GM12878 (cell line): ENCODE measurements around the gene DLGAP3. TPM values are rescaled to one million over a fixed set of nuclear protein-coding genes. Genes with fewer than 3 reads are reported as not detected.

ENCODE experiments used
- ATAC-seq: fragments of 200-7000 bp; cut with Tn5 transposase; 3 replicates; pipeline ENCODE4 v1.9.1; 2020; ENCODE audit warnings: mild to moderate bottlenecking, moderate library complexity
- BruUV-seq: library from RNA; stranded (reverse); fragments of 400-500 nt; replicated peaks from 2 replicates; lab custom pipeline; 2021; lab: Mats Ljungman, UMichigan
- CTCF ChIA-PET: fragments of 300-600 bp; sonication (Branson Sonifier 250); formaldehyde crosslinking; extraction: SDS; loops from one replicate; lab custom pipeline; 2021; ENCODE audit warnings: inconsistent platforms; lab: Yijun Ruan, JAX
- POLR2A ChIA-PET: fragments of 350-600 bp; formaldehyde crosslinking; extraction: SDS; loops from one replicate; lab custom pipeline; 2021; ENCODE audit warnings: inconsistent platforms; lab: Charles Lee
- RAD21 ChIA-PET: fragments of 300-600 bp; sonication (Branson Sonifier 250); formaldehyde crosslinking; loops from one replicate; lab custom pipeline; 2023; ENCODE audit warnings: antibody characterized with exemption; ENCODE audit not compliant: unreplicated experiment; lab: Charles Lee
- SMC1A ChIA-PET: fragments of 300-600 bp; sonication (Branson Sonifier 250); formaldehyde crosslinking; loops from one replicate; lab custom pipeline; 2023; ENCODE audit not compliant: unreplicated experiment, uncharacterized antibody; lab: Charles Lee
- DNase-seq: peaks from one replicate; pipeline ENCODE4 v3.0.0-alpha.2; 2011; ENCODE audit warnings: low read depth, low spot score
- FAIRE-seq: peaks from 3 replicates; lab custom pipeline; 2011; peaks lifted over from hg19 to GRCh38; lab: Jason Lieb, UNC
- H2AFZ ChIP-seq: 2 replicates; pipeline ENCODE4 v1.6.0; 2011; ENCODE audit warnings: low read depth, low read length, control low read depth; ENCODE audit not compliant: control insufficient read depth
- H3K27ac ChIP-seq: 2 replicates; pipeline ENCODE4 v1.5.1; 2011; ENCODE audit warnings: control low read depth; ENCODE audit not compliant: control insufficient read depth, insufficient read depth
- H3K27me3 ChIP-seq, 2 experiments: replicated peaks in 1 of 2; 2 replicates each; pipeline versions ENCODE4 v1.6.0 to v1.6.1; 2011; ENCODE audit warnings: low read length in 1 of 2; ENCODE audit not compliant: control insufficient read depth in 2 of 2, insufficient read depth in 2 of 2
- H3K36me3 ChIP-seq, 2 experiments: 2 replicates each; pipeline ENCODE4 v1.5.1; 2011; ENCODE audit warnings: low read length in 1 of 2; ENCODE audit not compliant: control insufficient read depth in 2 of 2, insufficient read depth in 2 of 2
- H3K4me1 ChIP-seq: 2 replicates; pipeline ENCODE4 v1.6.1; 2011; ENCODE audit warnings: mild to moderate bottlenecking, low read length, moderate library complexity, mixed read lengths; ENCODE audit not compliant: control insufficient read depth, insufficient read depth
- H3K4me2 ChIP-seq: 2 replicates; pipeline ENCODE4 v1.6.0; 2011; ENCODE audit warnings: control low read depth; ENCODE audit not compliant: control insufficient read depth, insufficient read depth
- H3K4me3 ChIP-seq: fragments of 200-600 bp; sonication (generic); 2 replicates; pipeline ENCODE4 v1.5.1; 2016
- H3K79me2 ChIP-seq: 2 replicates; pipeline ENCODE4 v1.6.0; 2011; ENCODE audit warnings: low read length; ENCODE audit not compliant: control insufficient read depth, insufficient read depth
- H3K9ac ChIP-seq: 2 replicates; pipeline ENCODE4 v1.8.0; 2011; ENCODE audit warnings: low read length, control low read depth, mixed read lengths; ENCODE audit not compliant: control insufficient read depth, insufficient read depth
- H3K9me3 ChIP-seq: replicated peaks from 3 replicates; pipeline ENCODE4 v1.5.1; 2011; ENCODE audit warnings: mild to moderate bottlenecking, low read length; ENCODE audit not compliant: control insufficient read depth, insufficient read depth
- H4K20me1 ChIP-seq: 2 replicates; pipeline ENCODE4 v1.6.0; 2011; ENCODE audit not compliant: control insufficient read depth, insufficient read depth
- BHLHE40 ChIP-seq, 2 experiments: fragments of 450-650 bp in 1 of 2; IDR thresholded peaks; 2 replicates each; pipeline ENCODE4 v1.6.1; 2011 to 2017; ENCODE audit warnings: low read depth in 2 of 2, borderline replicate concordance in 1 of 2, improper control_type of control experiment in 1 of 2, low read length in 1 of 2, mild to moderate bottlenecking in 1 of 2
- CREB1 ChIP-seq: IDR thresholded peaks from 2 replicates; pipeline ENCODE4 v1.6.1; 2012; ENCODE audit warnings: low read depth, mild to moderate bottlenecking, inconsistent platforms
- EP300 ChIP-seq, 2 experiments: fragments of 150-350 bp in 1 of 2; IDR thresholded peaks; 2 replicates each; pipeline ENCODE4 v1.6.1; 2011 to 2012; ENCODE audit warnings: low read depth in 2 of 2, low read length in 2 of 2, borderline replicate concordance in 1 of 2, improper control_type of control experiment in 1 of 2, inconsistent platforms in 1 of 2; ENCODE audit not compliant: control insufficient read depth in 1 of 2
- NBN ChIP-seq: fragments of 450-650 bp; IDR thresholded peaks from 2 replicates; pipeline ENCODE4 v1.6.1; 2016
- NFYA ChIP-seq: IDR thresholded peaks from 2 replicates; pipeline ENCODE4 v1.6.1; 2011; ENCODE audit warnings: low read depth, mild to moderate bottlenecking, low read length, improper control_type of control experiment, borderline replicate concordance
- SMAD5 ChIP-seq: IDR thresholded peaks from 2 replicates; pipeline ENCODE4 v1.6.1; 2016; ENCODE audit warnings: antibody characterized with exemption, low read depth
- SUZ12 ChIP-seq: fragments of 200-600 bp; sonication (generic); IDR thresholded peaks from one replicate; pipeline ENCODE4 v1.6.1; 2018; ENCODE audit warnings: antibody characterized with exemption, mild to moderate bottlenecking; ENCODE audit not compliant: unreplicated experiment
- TAF1 ChIP-seq: IDR thresholded peaks from 2 replicates; pipeline ENCODE4 v1.6.1; 2011; ENCODE audit warnings: mild to moderate bottlenecking, low read depth, low read length, borderline replicate concordance
- TCF3 ChIP-seq: IDR thresholded peaks from 2 replicates; pipeline ENCODE4 v1.6.1; 2012; ENCODE audit warnings: low read depth, mild to moderate bottlenecking, low read length, borderline replicate concordance; ENCODE audit not compliant: insufficient read depth
- YY1 ChIP-seq: IDR thresholded peaks from 2 replicates; pipeline ENCODE4 v1.6.1; 2011; ENCODE audit warnings: low read depth, mild to moderate bottlenecking, low read length
- ZBED1 ChIP-seq: IDR thresholded peaks from 2 replicates; pipeline ENCODE4 v1.6.1; 2016; ENCODE audit warnings: borderline replicate concordance
- ZNF274 ChIP-seq: IDR thresholded peaks from one replicate; pipeline ENCODE4 v1.8.0; 2011; ENCODE audit not compliant: insufficient read length, insufficient read depth
- ZNF622 ChIP-seq: fragments of 450-650 bp; IDR thresholded peaks from 2 replicates; pipeline ENCODE4 v1.6.1; 2017; ENCODE audit warnings: mild to moderate bottlenecking, inconsistent platforms
- ZZZ3 ChIP-seq: IDR thresholded peaks from 2 replicates; pipeline ENCODE4 v1.6.1; 2011; ENCODE audit warnings: low read depth; ENCODE audit not compliant: control insufficient read depth, insufficient read length
- WGBS: methylation state at CpG from one replicate; pipeline ENCODE4 v1.1.6; 2016; ENCODE audit warnings: low lambda C conversion rate; ENCODE audit not compliant: insufficient replicate concordance, insufficient coverage; ENCODE audit errors: missing lambda C conversion rate; 5-methylcytosine and 5-hydroxymethylcytosine counted together
- in situ Hi-C: fragments of 300-500 bp; cut with MboI; formaldehyde crosslinking; loops from 9 replicates; pipeline ENCODE4 v1.14.3; 2018; ENCODE audit warnings: mixed read lengths
- intact Hi-C: fragments of 100-400 bp; cut with micrococcal nuclease; formaldehyde crosslinking; loops from one replicate; pipeline ENCODE4 v1.14.2; 2022; ENCODE audit not compliant: unreplicated experiment
- polyA plus RNA-seq, 11 experiments: library from polyadenylated mRNA; depleted of rRNA in 4 of 11; unstranded in 6 of 11; stranded (reverse) in 5 of 11; fragments of >200 nt; fragmentation: Nextera tagmentation in 4 of 11; fragmentation: Illumina TruSeq in 1 of 11; extraction: Ambion mirVana in 4 of 11; extraction: Trizol in 1 of 11; gene quantifications; 1 replicate in 1 of 11; 2 replicates in 10 of 11; pipeline versions ENCODE4 v1.2.1 to v1.2.3, GENCODE V29; 2011 to 2016; ENCODE audit warnings: inconsistent platforms in 2 of 11, missing spikeins in 2 of 11, low read depth in 1 of 11
- total RNA-seq, 4 experiments: library from RNA; depleted of rRNA in 3 of 4; stranded (reverse); fragments of >200 nt in 3 of 4; fragmentation: Illumina TruSeq in 1 of 4; extraction: Trizol in 1 of 4; gene quantifications; 2 replicates each; pipeline versions ENCODE4 v1.2.1 to v1.2.3, GENCODE V29; 2013 to 2021
- TF ChIP-seq, protein P1 (sequence below): IDR thresholded peaks from 2 replicates; pipeline ENCODE4 v1.6.1; 2011; ENCODE audit warnings: low read depth, low read length, improper control_type of control experiment, borderline replicate concordance
- TF ChIP-seq, protein P2 (sequence below): IDR thresholded peaks from 2 replicates; pipeline ENCODE4 v1.6.1; 2011; ENCODE audit warnings: borderline replicate concordance, low read depth, mild to moderate bottlenecking, moderate library complexity, low read length; ENCODE audit not compliant: insufficient read depth, poor library complexity, severe bottlenecking
- TF ChIP-seq, protein P3 (sequence below), 3 experiments: IDR thresholded peaks in 2 of 3; conservative IDR thresholded peaks in 1 of 3; 2 replicates each; pipeline ENCODE4 v1.5.1; 2011; ENCODE audit warnings: low read depth in 3 of 3, low read length in 3 of 3, mild to moderate bottlenecking in 3 of 3, control low read depth in 2 of 3, moderate library complexity in 2 of 3, inconsistent platforms in 1 of 3, mixed read lengths in 1 of 3; ENCODE audit not compliant: control insufficient read depth in 2 of 3, insufficient read depth in 1 of 3; ENCODE audit errors: extremely low read depth in 1 of 3
- TF ChIP-seq, protein P4 (sequence below): IDR thresholded peaks from 2 replicates; pipeline ENCODE4 v1.6.1; 2012; ENCODE audit warnings: low read length, inconsistent platforms

Gene DLGAP3
- total and polyA plus RNA-seq, 10 of the 15 experiments (the other 5 are each of a cell fraction or from before 2014, with no cell fraction given): 0.03 to 0.15 (median 0.08) TPM; not detected in 4

DNA sequence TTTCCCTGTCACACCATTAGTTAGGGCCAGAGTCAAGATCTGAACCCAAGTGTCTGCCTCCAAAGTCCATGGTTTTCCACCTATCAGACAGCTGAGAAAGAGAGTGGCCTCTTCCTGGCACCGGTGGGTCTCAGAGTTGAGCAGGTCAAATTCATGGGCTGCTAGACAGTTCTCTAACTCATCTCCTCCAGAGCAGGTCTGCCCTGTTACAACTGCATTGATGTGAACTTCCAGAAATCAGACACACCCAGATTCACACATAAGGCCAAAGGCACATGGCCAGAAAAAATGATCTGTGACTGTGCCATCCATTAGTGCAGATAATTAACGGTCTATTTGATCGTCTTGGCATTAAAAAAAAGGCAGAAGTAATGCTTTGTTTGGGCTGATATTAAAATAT is 87.4 kb downstream of the DLGAP3 start (continued):
- TF ChIP-seq, protein P1, sequence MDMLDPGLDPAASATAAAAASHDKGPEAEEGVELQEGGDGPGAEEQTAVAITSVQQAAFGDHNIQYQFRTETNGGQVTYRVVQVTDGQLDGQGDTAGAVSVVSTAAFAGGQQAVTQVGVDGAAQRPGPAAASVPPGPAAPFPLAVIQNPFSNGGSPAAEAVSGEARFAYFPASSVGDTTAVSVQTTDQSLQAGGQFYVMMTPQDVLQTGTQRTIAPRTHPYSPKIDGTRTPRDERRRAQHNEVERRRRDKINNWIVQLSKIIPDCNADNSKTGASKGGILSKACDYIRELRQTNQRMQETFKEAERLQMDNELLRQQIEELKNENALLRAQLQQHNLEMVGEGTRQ: no peak
- TF ChIP-seq YY1: no peak
- TF ChIP-seq BHLHE40 (IDR thresholded peaks at IDR 0.05; ENCODE audit: borderline replicate concordance in 1 of 2, low read depth in 2 of 2, low read length in 1 of 2): no peak
- no peak for TF ChIP-seq SUZ12
- TF ChIP-seq NBN: no peak
- TF ChIP-seq, protein P2, sequence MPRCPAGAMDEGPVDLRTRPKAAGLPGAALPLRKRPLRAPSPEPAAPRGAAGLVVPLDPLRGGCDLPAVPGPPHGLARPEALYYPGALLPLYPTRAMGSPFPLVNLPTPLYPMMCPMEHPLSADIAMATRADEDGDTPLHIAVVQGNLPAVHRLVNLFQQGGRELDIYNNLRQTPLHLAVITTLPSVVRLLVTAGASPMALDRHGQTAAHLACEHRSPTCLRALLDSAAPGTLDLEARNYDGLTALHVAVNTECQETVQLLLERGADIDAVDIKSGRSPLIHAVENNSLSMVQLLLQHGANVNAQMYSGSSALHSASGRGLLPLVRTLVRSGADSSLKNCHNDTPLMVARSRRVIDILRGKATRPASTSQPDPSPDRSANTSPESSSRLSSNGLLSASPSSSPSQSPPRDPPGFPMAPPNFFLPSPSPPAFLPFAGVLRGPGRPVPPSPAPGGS: no peak
- TF ChIP-seq, all 136 proteins: peak for 0

DNA sequence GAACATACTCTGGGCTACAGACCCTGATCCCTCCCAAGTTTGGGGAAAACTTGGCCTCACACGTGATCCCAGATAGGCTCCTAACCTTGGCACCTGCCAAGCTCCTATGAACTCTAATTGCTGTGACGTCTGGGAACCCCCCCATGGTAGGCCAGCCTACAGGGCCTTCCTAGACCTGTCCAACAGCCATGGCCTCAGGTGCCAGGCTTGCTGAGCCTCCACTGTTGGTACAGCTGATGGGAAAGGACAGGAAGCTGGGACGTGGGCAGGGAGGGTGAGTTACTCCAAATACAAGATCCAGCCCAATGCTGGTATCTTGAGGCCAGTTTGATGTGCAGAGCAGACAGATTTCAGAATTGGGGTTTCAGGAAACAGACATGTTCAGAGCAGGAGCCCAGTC is 89.0 kb downstream of the DLGAP3 start:
- BruUV-seq: no TSS peak
- Histone ChIP-seq H3K4me3 (no peak overlapping the region), H3K27me3 (no peaks in the 10 kb centered on the region), H3K27ac (no peak overlapping the region), H3K36me3 (no peaks in the 10 kb centered on the region), H3K4me2 (no peak overlapping the region), H3K79me2 (no peaks in the 10 kb centered on the region), H4K20me1 (no peaks in the 10 kb centered on the region), H3K4me1 (no peaks in the 10 kb centered on the region), H3K9ac (no peak overlapping the region), H2AFZ (no peak overlapping the region), H3K9me3 (no peaks in the 10 kb centered on the region)
- no peak for FAIRE-seq
- ChIA-PET CTCF (interaction anchor here (2.7 kb wide), 1 partner anchor 12 kb away, joined by 7 read pairs; no protein-coding TSS in a partner anchor), SMC1A (no interaction called here), RAD21 (no interaction called here), POLR2A (no interaction called here)
- DNase-seq: no peak
- in situ Hi-C loops (no loop called here), intact Hi-C loops (no loop called here)
- WGBS: 50% methylated on average over 3 of the region's 3 CpGs
- no peak for ATAC-seq
- TF ChIP-seq NFYA (no peak), CREB1 (no peak), SMAD5 (no peak), ZNF622 (no peak), ZBED1 (no peak), ZNF274 (no peak), EP300 (IDR thresholded peaks at IDR 0.05; ENCODE audit: borderline replicate concordance in 1 of 2, control insufficient read depth in 1 of 2, low read depth in 2 of 2, low read length in 2 of 2) (no peak), TCF3 (no peak), TAF1 (no peak), ZZZ3 (no peak)
- TF ChIP-seq, protein P3, sequence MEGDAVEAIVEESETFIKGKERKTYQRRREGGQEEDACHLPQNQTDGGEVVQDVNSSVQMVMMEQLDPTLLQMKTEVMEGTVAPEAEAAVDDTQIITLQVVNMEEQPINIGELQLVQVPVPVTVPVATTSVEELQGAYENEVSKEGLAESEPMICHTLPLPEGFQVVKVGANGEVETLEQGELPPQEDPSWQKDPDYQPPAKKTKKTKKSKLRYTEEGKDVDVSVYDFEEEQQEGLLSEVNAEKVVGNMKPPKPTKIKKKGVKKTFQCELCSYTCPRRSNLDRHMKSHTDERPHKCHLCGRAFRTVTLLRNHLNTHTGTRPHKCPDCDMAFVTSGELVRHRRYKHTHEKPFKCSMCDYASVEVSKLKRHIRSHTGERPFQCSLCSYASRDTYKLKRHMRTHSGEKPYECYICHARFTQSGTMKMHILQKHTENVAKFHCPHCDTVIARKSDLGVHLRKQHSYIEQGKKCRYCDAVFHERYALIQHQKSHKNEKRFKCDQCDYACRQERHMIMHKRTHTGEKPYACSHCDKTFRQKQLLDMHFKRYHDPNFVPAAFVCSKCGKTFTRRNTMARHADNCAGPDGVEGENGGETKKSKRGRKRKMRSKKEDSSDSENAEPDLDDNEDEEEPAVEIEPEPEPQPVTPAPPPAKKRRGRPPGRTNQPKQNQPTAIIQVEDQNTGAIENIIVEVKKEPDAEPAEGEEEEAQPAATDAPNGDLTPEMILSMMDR (IDR thresholded peaks at IDR 0.05 in 2 of 3, conservative IDR thresholded peaks at IDR 0.05 in 1 of 3; ENCODE audit: control insufficient read depth in 2 of 3, extremely low read depth in 1 of 3, insufficient read depth in 1 of 3, low read depth in 3 of 3, low read length in 3 of 3): no peak
- TF ChIP-seq, protein P4, sequence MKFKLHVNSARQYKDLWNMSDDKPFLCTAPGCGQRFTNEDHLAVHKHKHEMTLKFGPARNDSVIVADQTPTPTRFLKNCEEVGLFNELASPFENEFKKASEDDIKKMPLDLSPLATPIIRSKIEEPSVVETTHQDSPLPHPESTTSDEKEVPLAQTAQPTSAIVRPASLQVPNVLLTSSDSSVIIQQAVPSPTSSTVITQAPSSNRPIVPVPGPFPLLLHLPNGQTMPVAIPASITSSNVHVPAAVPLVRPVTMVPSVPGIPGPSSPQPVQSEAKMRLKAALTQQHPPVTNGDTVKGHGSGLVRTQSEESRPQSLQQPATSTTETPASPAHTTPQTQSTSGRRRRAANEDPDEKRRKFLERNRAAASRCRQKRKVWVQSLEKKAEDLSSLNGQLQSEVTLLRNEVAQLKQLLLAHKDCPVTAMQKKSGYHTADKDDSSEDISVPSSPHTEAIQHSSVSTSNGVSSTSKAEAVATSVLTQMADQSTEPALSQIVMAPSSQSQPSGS: no peak
